HG02884 (cell line): ENCODE measurements around the gene TBX2.

Experiments used
- ATAC-seq: cut with Tn5 transposase; IDR thresholded peaks from one replicate; pipeline ENCODE4 v1.9.1; 2021; ENCODE audit warnings: mild to moderate bottlenecking, moderate library complexity; ENCODE audit not compliant: unreplicated experiment

TBX2 gene

GRCh38 chr17:61412860-61413660 is 13.4 kb downstream of the TBX2 start:
- no peak for ATAC-seq

- no peak for ATAC-seq
Observed at GRCh38 chr17:61413661-61414126, 14.1 kb downstream of the TBX2 start.

DNA sequence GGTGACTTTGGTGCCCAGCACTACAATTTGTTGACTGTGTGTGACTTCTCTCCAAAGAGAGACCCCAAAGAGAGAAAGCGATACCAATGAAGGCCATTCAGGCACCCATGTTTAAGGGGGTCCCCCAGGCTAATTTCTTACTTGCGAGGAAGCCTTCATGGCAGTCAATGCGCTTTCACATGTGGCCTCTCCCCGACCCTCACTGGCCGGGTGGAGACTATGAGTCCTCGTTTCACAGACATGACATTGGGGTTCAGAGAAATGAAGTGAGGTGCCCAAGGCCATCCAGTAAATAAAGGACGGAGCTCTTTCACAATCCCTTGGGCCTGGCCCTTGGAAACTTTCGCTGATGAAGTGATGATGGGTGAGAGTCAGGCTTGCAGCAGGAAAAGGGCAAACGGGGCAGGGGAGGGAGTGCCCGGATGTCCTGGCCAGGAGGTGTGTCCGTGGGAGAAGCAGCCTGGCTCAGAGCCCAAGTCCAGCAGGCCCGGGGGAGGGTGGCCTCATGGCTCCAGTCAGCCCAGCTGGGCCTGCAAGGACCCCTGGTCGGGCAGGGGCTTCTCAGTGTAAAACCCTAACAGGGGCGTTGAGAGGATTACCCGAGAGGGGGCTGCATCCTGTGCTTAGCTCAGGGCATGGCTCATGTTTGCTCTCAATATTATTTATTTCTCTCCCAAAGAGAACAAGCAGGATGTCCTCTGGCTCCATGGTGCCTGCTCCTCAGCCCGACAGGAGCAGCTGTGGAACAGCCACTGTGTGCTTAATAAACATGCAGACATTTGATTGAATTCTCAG is 14.7 kb downstream of the TBX2 start:
- no peak for ATAC-seq

DNA sequence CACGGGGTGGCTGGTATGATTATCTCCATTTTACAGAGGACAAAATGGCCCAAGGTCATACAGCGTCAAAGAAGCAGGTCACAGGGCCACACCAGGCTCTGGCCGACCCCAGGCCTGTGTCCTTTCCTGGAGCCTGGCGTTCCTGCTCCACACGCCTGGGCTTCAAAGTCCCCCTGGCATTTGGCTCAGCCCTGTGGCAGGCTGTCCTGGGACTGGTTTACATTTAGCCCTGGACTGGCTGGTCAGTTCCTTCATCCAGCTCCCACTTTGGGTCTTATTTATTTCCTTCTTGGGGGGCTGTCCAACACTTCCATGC is 15.3 kb downstream of the TBX2 start:
- no peak for ATAC-seq

DNA sequence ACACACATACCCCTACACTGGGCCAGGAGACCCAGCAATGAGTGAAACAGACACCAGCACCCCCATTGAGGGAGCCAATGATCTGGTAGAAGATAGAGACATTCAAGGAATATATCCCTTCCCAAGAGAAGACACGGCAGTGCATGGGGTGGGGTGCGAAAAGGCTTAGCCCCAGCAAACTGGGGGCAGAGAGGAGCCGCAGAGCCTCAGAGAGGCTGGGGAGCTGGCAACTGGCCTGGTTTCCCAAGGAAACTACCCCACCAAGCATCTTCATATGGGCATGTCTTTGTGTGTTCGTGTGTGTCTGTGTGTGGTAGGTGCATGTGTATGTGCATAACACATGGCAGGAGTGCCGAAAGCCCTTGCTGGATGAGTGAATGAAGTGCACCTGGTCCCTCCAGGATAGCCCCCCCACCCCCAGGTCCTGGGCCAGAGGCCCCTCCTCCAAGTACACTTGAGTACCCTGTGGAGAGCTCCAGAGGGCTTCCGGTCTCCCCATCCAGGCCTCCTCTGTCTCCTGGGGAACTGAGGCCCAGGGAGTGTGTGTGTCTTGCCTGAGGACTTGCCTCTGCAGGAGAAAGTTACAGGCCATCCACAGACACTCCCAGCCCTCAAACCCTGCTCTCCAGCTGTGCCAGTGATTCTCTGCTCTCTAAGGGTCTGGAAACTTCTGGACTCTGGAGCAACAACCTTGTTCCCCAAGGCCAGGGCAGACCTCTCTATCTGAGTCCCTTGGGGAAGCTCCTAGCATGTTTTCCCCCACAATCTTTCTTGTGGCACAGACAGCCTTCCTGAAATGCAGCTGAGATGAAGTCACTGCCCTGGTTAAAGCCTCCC is 15.9 kb downstream of the TBX2 start:
- no peak for ATAC-seq

GRCh38 chr17:61416211-61416539 is 16.5 kb downstream of the TBX2 start:
- ATAC-seq = no peak

- no peak for ATAC-seq
Observed at GRCh38 chr17:61416540-61417363, 17.1 kb downstream of the TBX2 start.

DNA sequence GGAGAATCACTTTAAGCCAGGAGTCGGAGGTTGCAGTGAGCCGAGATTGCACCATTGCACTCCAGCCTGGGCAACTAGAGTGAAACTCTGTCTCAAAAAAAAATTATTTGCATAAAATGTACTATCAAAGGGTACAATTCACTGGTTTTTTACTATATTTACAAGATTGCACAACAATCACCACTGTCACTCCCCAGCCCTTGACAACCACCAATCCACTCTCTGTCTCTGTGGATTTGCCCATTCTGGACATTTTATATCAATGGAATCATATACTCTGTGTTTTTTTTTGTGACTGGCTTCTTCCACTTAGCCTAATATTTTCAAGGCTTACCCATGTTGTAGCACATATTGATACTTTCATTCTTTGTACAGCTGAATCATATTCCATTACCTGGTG is 18.8 kb downstream of the TBX2 start:
- ATAC-seq = no peak

GRCh38 chr17:61419496-61420046 is 19.9 kb downstream of the TBX2 start:
- ATAC-seq = no peak

GRCh38 chr17:61420052-61420451 is 20.4 kb downstream of the TBX2 start:
- ATAC-seq = no peak

GRCh38 chr17:61420745-61421398 is 21.2 kb downstream of the TBX2 start:
- no peak for ATAC-seq

DNA sequence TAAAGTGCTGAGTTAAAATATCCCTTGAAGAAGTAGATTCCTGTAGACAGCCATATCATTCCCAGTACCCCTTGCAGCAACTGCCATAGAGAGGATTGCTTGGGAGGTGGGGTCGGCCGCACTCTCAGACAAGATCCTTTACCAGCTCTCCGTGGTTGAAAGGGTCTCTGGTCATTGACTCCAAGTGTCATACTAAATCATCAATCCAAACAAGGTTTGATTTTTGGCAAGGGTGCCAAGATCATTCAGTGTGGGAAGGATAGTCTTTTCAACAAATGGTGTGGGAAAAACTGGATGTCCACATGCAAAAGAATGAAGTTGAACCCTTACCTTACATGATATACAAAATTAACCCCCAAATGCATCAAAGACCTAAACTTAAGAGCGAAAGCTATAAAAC is 21.8 kb downstream of the TBX2 start:
- ATAC-seq = no peak

DNA sequence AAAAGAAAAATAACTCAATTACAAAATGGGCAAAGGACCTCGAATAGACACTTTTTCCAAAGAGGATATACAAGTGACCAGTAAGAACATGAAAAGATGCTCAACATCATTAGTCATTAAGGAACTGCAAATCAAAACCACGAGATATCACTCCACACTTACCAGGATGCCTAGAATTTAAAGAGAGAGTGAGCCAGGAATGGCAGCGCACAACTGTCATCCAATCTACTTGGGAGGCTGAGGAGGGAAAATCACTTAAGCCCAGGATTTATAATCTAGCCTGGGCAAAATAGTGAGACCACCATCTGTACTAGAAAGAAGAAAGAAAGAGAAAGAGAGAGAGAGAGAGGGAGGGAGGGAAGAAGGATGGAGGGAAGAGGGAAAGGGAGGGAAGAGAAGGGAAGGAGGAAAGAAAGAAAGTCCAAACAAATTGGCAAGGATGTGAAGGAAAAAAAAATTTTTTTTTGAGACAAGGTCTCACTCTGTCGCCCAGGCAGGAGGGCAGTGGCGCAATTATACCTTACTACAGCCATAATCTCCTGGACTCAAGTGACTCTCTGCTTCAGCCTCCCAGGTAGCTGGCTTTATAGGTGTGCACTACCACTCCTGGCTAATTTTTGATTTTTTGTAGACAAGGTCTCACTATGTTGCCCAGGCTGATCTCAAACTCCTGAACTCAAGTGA is 22.6 kb downstream of the TBX2 start:
- ATAC-seq = no peak

GRCh38 chr17:61422869-61423268 is 23.2 kb downstream of the TBX2 start:
- no peak for ATAC-seq

DNA sequence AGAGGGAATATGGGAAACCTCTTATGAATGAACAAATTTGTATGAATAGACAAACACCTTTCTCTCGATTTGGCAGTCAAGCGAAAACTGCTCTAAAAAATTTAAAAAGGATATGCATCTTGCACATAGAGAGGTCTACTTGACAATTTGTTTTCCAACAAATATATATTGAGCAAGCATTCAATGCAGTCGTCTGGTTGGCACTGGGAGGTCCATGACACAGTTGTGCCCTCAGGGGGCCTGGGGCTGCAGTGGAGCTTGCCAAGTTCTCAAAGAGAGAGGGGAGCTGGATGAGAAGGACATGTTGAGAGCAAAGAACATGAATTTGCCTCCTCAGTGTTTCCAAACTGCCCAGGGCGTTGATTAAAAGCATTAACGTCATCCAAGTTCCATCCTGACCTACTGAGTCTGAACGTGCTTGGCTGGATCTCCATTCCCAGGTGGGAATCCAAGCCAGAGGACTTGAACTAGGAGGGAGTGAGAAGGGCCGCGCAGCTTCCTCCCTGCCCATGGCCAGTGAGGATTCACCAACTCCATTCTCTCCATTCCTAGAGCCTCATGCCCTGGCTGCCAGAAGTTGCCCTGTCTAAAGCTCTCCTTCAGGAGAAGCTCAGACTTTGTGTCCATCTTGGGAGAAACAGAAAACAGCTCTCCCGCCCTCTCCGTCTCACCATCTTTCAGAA is 24.5 kb downstream of the TBX2 start:
- ATAC-seq = no peak

GRCh38 chr17:61425682-61426481 is 26.2 kb downstream of the TBX2 start:
- ATAC-seq = no peak

- no peak for ATAC-seq
Observed at GRCh38 chr17:61426482-61427304, 27.1 kb downstream of the TBX2 start.
